A673 (cell line): ENCODE measurements around the gene NRG3. TPM values are rescaled to one million over a fixed set of nuclear protein-coding genes. Genes with fewer than 3 reads are reported as not detected.

ENCODE experiments used
- BruUV-seq: library from RNA; stranded (reverse); fragments of 400-500 nt; replicated peaks from 2 replicates; lab custom pipeline; 2021; lab: Mats Ljungman, UMichigan
- CTCF ChIA-PET: fragments of 300-600 bp; sonication (Branson Sonifier 250); formaldehyde crosslinking; loops from one replicate; lab custom pipeline; 2022; ENCODE audit warnings: antibody characterized with exemption; lab: Charles Lee
- POLR2A ChIA-PET: fragments of 300-600 bp; sonication (Branson Sonifier 250); formaldehyde crosslinking; loops from one replicate; lab custom pipeline; 2022; ENCODE audit warnings: antibody characterized with exemption; ENCODE audit not compliant: low non-redundant PET; lab: Charles Lee
- DNase-seq: peaks from one replicate; pipeline ENCODE4 v3.0.0-alpha.2; 2015; ENCODE audit warnings: low spot score
- H3K27ac ChIP-seq: fragments of 200-600 bp; sonication (generic); 2 replicates; pipeline ENCODE4 v1.5.1; 2016; ENCODE audit warnings: mixed run types, low read depth, mild to moderate bottlenecking, mixed read lengths, antibody characterized with exemption, low read length; ENCODE audit not compliant: poor library complexity, severe bottlenecking
- H3K27me3 ChIP-seq: fragments of 200-600 bp; sonication (generic); replicated peaks from 2 replicates; pipeline ENCODE4 v1.6.1; 2017; ENCODE audit warnings: mixed run types, low read depth, mild to moderate bottlenecking, mixed read lengths, antibody characterized with exemption, low read length; ENCODE audit not compliant: insufficient read depth, poor library complexity
- H3K36me3 ChIP-seq: fragments of 200-600 bp; sonication (generic); 2 replicates; pipeline ENCODE4 v1.6.1; 2016; ENCODE audit warnings: mixed run types, mild to moderate bottlenecking, mixed read lengths, antibody characterized with exemption, low read length; ENCODE audit not compliant: insufficient read depth, poor library complexity, severe bottlenecking
- H3K4me1 ChIP-seq: fragments of 200-600 bp; sonication (generic); 2 replicates; pipeline ENCODE4 v1.6.1; 2017; ENCODE audit warnings: mixed run types, mild to moderate bottlenecking, mixed read lengths, antibody characterized with exemption, low read length; ENCODE audit not compliant: insufficient read depth, poor library complexity, severe bottlenecking
- H3K4me3 ChIP-seq: fragments of 200-600 bp; sonication (generic); 2 replicates; pipeline ENCODE4 v1.5.1; 2016; ENCODE audit warnings: low read depth, mixed run types, mild to moderate bottlenecking, mixed read lengths, low read length; ENCODE audit not compliant: poor library complexity, severe bottlenecking
- H3K9me3 ChIP-seq: fragments of 200-600 bp; sonication (generic); 2 replicates; pipeline ENCODE4 v1.6.1; 2016; ENCODE audit warnings: mixed run types, low read depth, mild to moderate bottlenecking, mixed read lengths, antibody characterized with exemption, low read length; ENCODE audit not compliant: poor library complexity, severe bottlenecking
- EZH2 ChIP-seq: fragments of 200-600 bp; sonication (generic); IDR thresholded peaks from 2 replicates; pipeline ENCODE4 v1.6.1; 2017; ENCODE audit warnings: borderline replicate concordance, low read depth, mild to moderate bottlenecking, mixed read lengths, antibody characterized with exemption, low read length; ENCODE audit not compliant: poor library complexity, severe bottlenecking
- intact Hi-C: fragments of 100-400 bp; cut with micrococcal nuclease; formaldehyde crosslinking; loops from one replicate; pipeline ENCODE4 v1.10.0; 2022; ENCODE audit not compliant: unreplicated experiment
- total RNA-seq: library from RNA; stranded (reverse); gene quantifications from 2 replicates; pipeline ENCODE4 v1.2.3, GENCODE V29; 2021
- TF ChIP-seq, protein P1 (sequence below): fragments of 300-800, 200-600 bp; sonication (generic); conservative IDR thresholded peaks from 2 replicates; pipeline ENCODE4 v1.5.1; 2017; ENCODE audit warnings: low read depth, mild to moderate bottlenecking, antibody characterized with exemption, low read length, moderate library complexity, mixed read lengths

The NRG3 gene
- total RNA-seq, 1 experiment from 2014 or later = not detected

GRCh38 chr10:82628373-82628772, 753.4 kb downstream of the NRG3 start:
- BruUV-seq = no TSS peak
- no peak for DNase-seq
- Histone ChIP-seq H3K9me3 (peaks cover 8% of the 10 kb centered on the region), H3K4me3 (no peak overlapping the region), H3K27ac (no peak overlapping the region), H3K4me1 (no peaks in the 10 kb centered on the region), H3K36me3 (no peaks in the 10 kb centered on the region), H3K27me3 (no peaks in the 10 kb centered on the region)
- TF ChIP-seq, protein P1, sequence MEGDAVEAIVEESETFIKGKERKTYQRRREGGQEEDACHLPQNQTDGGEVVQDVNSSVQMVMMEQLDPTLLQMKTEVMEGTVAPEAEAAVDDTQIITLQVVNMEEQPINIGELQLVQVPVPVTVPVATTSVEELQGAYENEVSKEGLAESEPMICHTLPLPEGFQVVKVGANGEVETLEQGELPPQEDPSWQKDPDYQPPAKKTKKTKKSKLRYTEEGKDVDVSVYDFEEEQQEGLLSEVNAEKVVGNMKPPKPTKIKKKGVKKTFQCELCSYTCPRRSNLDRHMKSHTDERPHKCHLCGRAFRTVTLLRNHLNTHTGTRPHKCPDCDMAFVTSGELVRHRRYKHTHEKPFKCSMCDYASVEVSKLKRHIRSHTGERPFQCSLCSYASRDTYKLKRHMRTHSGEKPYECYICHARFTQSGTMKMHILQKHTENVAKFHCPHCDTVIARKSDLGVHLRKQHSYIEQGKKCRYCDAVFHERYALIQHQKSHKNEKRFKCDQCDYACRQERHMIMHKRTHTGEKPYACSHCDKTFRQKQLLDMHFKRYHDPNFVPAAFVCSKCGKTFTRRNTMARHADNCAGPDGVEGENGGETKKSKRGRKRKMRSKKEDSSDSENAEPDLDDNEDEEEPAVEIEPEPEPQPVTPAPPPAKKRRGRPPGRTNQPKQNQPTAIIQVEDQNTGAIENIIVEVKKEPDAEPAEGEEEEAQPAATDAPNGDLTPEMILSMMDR = no peak
- no peak for TF ChIP-seq EZH2
- CTCF ChIA-PET = no interaction called here
- intact Hi-C loops = no loop called here
- POLR2A ChIA-PET = no interaction called here

DNA sequence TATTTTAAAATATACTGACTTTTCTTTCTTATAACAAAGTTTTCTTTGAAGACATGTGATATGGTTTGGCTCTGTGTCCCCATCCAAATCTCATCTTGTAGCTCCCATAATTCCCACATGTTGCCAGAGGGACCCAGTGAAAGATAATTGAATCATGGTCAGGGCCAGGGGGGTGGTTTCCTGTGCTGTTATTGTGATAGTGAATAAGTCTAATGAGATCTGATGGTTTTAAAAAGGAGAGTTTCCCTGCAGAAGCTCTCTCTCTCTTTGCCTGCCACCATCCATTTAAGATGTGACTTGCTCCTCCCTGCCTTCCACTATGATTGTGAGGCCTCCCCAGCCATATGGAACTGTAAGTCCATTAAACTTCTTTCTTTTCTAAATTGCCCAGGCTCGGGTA, 768.1 kb downstream of the NRG3 start:
- ChIA-PET POLR2A (no interaction called here), CTCF (no interaction called here)
- Histone ChIP-seq H3K9me3 (no peaks in the 10 kb centered on the region), H3K27me3 (no peaks in the 10 kb centered on the region), H3K4me1 (no peaks in the 10 kb centered on the region), H3K27ac (no peak overlapping the region), H3K4me3 (no peak overlapping the region), H3K36me3 (no peaks in the 10 kb centered on the region)
- no peak for TF ChIP-seq EZH2
- TF ChIP-seq, protein P1 = no peak
- no peak for DNase-seq
- intact Hi-C loops = no loop called here
- no TSS peak for BruUV-seq

- CTCF ChIA-PET = no interaction called here
- no TSS peak for BruUV-seq
- POLR2A ChIA-PET = no interaction called here
Measured at GRCh38 chr10:82643601-82644000, 768.6 kb downstream of the NRG3 start.

More at GRCh38 chr10:82643601-82644000, 768.6 kb downstream of the NRG3 start:
- intact Hi-C loops = no loop called here
- H3K36me3 ChIP-seq = no peaks in the 10 kb centered on the region
- no peak overlapping the region for H3K27ac ChIP-seq
- no peak for DNase-seq
- no peaks in the 10 kb centered on the region for H3K4me1 ChIP-seq
- TF ChIP-seq, protein P1 = no peak
- TF ChIP-seq EZH2 = no peak
- H3K4me3 ChIP-seq = no peak overlapping the region
- no peaks in the 10 kb centered on the region for H3K27me3 ChIP-seq
- no peaks in the 10 kb centered on the region for H3K9me3 ChIP-seq
